ENCODE results near the gene A2M. TPM values are rescaled to one million over a fixed set of nuclear protein-coding genes. Genes with fewer than 3 reads are reported as not detected.

Gene A2M
- total and polyA plus RNA-seq, 2 of the 8 experiments (the other 6 are each of a cell fraction or from before 2014, with no cell fraction given): 0.15 TPM; not detected in 1

- Histone ChIP-seq H3K23ac (ENCODE audit: insufficient read length) (no peak overlapping the region), H4K91ac (replicated peaks; ENCODE audit: insufficient read length, low read length) (no peak overlapping the region)
- POLR2A ChIA-PET (ENCODE audit: partially characterized antibody): no interaction called here
Observed at GRCh38 chr12:9106067-9106466, 9.7 kb downstream of the A2M start.

More at GRCh38 chr12:9106067-9106466, 9.7 kb downstream of the A2M start:
- Histone ChIP-seq H2AK5ac (ENCODE audit: low read depth, low read length) (no peak overlapping the region), H3K4ac (replicated peaks; ENCODE audit: insufficient read length, low read depth, low read length) (no peak overlapping the region), H3K56ac (replicated peaks; ENCODE audit: insufficient read length, low read depth, low read length) (no peak overlapping the region), H3K27ac (ENCODE audit: low read depth, low read length) (no peak overlapping the region), H3K4me3 (ENCODE audit: extremely low read depth in 1 of 4, insufficient read depth in 2 of 4, low read depth in 3 of 4, low read length in 4 of 4) (no peak overlapping the region), H4K5ac (ENCODE audit: insufficient read length, low read depth, low read length) (no peak overlapping the region), H3K79me2 (ENCODE audit: control insufficient read depth in 1 of 2, insufficient read depth in 2 of 2, low read length in 2 of 2) (no peaks in the 10 kb centered on the region), H2BK120ac (replicated peaks; ENCODE audit: low read depth, low read length) (no peak overlapping the region), H3K23me2 (ENCODE audit: low read depth, low read length) (no peaks in the 10 kb centered on the region), H2BK20ac (ENCODE audit: low read length) (no peak overlapping the region), H2BK12ac (ENCODE audit: low read depth, low read length) (no peak overlapping the region), H3K14ac (ENCODE audit: insufficient read length) (no peak overlapping the region), H3K36me3 (ENCODE audit: control insufficient read depth in 2 of 4, insufficient read depth in 4 of 4, low read length in 3 of 4) (no peaks in the 10 kb centered on the region), H3K4me2 (ENCODE audit: insufficient read depth in 1 of 2, low read depth in 2 of 2, low read length in 2 of 2) (no peak overlapping the region), H4K20me1 (replicated peaks in 1 of 2; ENCODE audit: control insufficient read depth in 1 of 2, insufficient read depth in 2 of 2, low read length in 2 of 2) (no peaks in the 10 kb centered on the region), H3K79me1 (ENCODE audit: low read depth, low read length) (no peaks in the 10 kb centered on the region), H2BK15ac (ENCODE audit: low read length) (no peak overlapping the region), H3K27me3 (replicated peaks in 1 of 4; ENCODE audit: control insufficient read depth in 3 of 4, extremely low read depth in 1 of 4, insufficient read depth in 3 of 4, low read length in 3 of 4) (no peaks in the 10 kb centered on the region), H2BK5ac (ENCODE audit: low read depth, low read length) (no peak overlapping the region), H3K9me3 (ENCODE audit: insufficient read depth in 2 of 2, low read depth in 1 of 2, low read length in 1 of 2) (no peaks in the 10 kb centered on the region), H4K8ac (ENCODE audit: extremely low read depth, insufficient read depth, low read length) (no peak overlapping the region), H3K18ac (ENCODE audit: extremely low read depth, low read length) (no peak overlapping the region), H2AFZ (ENCODE audit: low read length) (no peak overlapping the region), H3K4me1 (replicated peaks in 1 of 4; ENCODE audit: control insufficient read depth in 3 of 4, insufficient read depth in 4 of 4, low read length in 3 of 4) (no peaks in the 10 kb centered on the region), H3K9ac (replicated peaks in 1 of 4; ENCODE audit: extremely low read depth in 1 of 4, low read depth in 3 of 4, low read length in 3 of 4) (no peak overlapping the region)
- CTCF ChIA-PET (ENCODE audit: partially characterized antibody): no interaction called here
- DNase-seq (ENCODE audit: low read depth in 1 of 2, low spot score in 2 of 2) (no peak), FAIRE-seq (no peak)
- WGBS, 2 experiments (ENCODE audit: extremely low coverage in 1 of 2, insufficient coverage in 1 of 2, insufficient read length in 1 of 2, insufficient replicate concordance in 2 of 2, low coverage in 1 of 2, low lambda C conversion rate in 2 of 2, missing lambda C conversion rate in 1 of 2): 75% methylated on average over 1 of the region's 1 CpG; no CpG with 5 or more reads in 1 of the 2 experiments
- TF ChIP-seq KDM5A (IDR thresholded peaks at IDR 0.05; ENCODE audit: low read length): no peak
- TF ChIP-seq SIRT6 (IDR thresholded peaks at IDR 0.05; ENCODE audit: low read length): no peak
- no peak for TF ChIP-seq POLR2AphosphoS5 (IDR thresholded peaks at IDR 0.05; ENCODE audit: low read depth, low read length)
- no peak for TF ChIP-seq POU5F1 (IDR thresholded peaks at IDR 0.05; ENCODE audit: low read depth, low read length)
- TF ChIP-seq SRF (IDR thresholded peaks at IDR 0.05; ENCODE audit: low read depth, low read length): no peak
- TF ChIP-seq MAFK (IDR thresholded peaks at IDR 0.05; ENCODE audit: low read depth, low read length): no peak
- TF ChIP-seq BRCA1 (IDR thresholded peaks at IDR 0.05; ENCODE audit: low read depth, low read length): no peak
- TF ChIP-seq SIX5 (IDR thresholded peaks at IDR 0.05; ENCODE audit: low read depth, low read length): no peak
- TF ChIP-seq RFX5 (IDR thresholded peaks at IDR 0.05; ENCODE audit: borderline replicate concordance, low read depth, low read length): no peak
- no peak for TF ChIP-seq GABPA (IDR thresholded peaks at IDR 0.05; ENCODE audit: borderline replicate concordance, insufficient read depth, low read length)
- no peak for TF ChIP-seq SUZ12 (IDR thresholded peaks at IDR 0.05; ENCODE audit: low read length)

All from H1 (cell line).